ENCODE measurements around the gene ALDH16A1. TPM values are rescaled to one million over a fixed set of nuclear protein-coding genes. Genes with fewer than 3 reads are reported as not detected.

ALDH16A1 gene
- total RNA-seq, 1 donor from 2014 or later, result 14.7 TPM

- H3K4me1 Mint-ChIP-seq, result peaks cover 36% of the 10 kb centered on the region
- Histone ChIP-seq H3K27me3 (no peaks in the 10 kb centered on the region), H3K4me3 (no peak overlapping the region), H3K36me3 (no peaks in the 10 kb centered on the region), H3K9me3 (ENCODE audit: low read depth) (no peaks in the 10 kb centered on the region), H3K79me2 (ENCODE audit: low read depth) (no peaks in the 10 kb centered on the region), H2AFZ (replicated peaks) (no peak overlapping the region), H4K20me1 (ENCODE audit: low read depth) (no peaks in the 10 kb centered on the region), H3K4me1 (peaks cover 31% of the 10 kb centered on the region), H3K27ac (no peak overlapping the region), H3K9ac (no peak overlapping the region), H3K4me2 (no peak overlapping the region), H3F3A (ENCODE audit: low read depth) (peaks cover 26% of the 10 kb centered on the region)
- H3K36me3 Mint-ChIP-seq, result no peaks in the 10 kb centered on the region
- H3K4me3 Mint-ChIP-seq, result no peak overlapping the region
- H3K9me3 Mint-ChIP-seq, result no peaks in the 10 kb centered on the region
- TF ChIP-seq EZH2phosphoT487 (IDR thresholded peaks at IDR 0.05) (no peak), EZH2 (IDR thresholded peaks at IDR 0.05) (no peak), CTCF (IDR thresholded peaks at IDR 0.05) (no peak)
- H3K27me3 Mint-ChIP-seq (ENCODE audit: insufficient read depth, low read depth), result peaks cover 14% of the 10 kb centered on the region
- peak overlapping the region; percentile 0 for H3K27ac Mint-ChIP-seq
- no peak for DNase-seq (ENCODE audit: low spot score)
These were observed 45.5 kb upstream of the ALDH16A1 start for GRCh38 chr19:49407482-49408015.

- Histone ChIP-seq H3K4me2 (no peak overlapping the region), H3K4me3 (no peak overlapping the region), H3K27ac (no peak overlapping the region), H3K27me3 (no peaks in the 10 kb centered on the region), H3K36me3 (no peaks in the 10 kb centered on the region), H2AFZ (replicated peaks) (no peak overlapping the region), H3K79me2 (ENCODE audit: low read depth) (no peaks in the 10 kb centered on the region), H4K20me1 (ENCODE audit: low read depth) (no peaks in the 10 kb centered on the region), H3K9me3 (ENCODE audit: low read depth) (no peaks in the 10 kb centered on the region), H3F3A (ENCODE audit: low read depth) (peaks cover 12% of the 10 kb centered on the region), H3K4me1 (peaks cover 28% of the 10 kb centered on the region), H3K9ac (no peak overlapping the region)
- Mint-ChIP-seq H3K4me3 (no peak overlapping the region), H3K27me3 (ENCODE audit: insufficient read depth, low read depth) (peaks cover 15% of the 10 kb centered on the region), H3K4me1 (peaks cover 30% of the 10 kb centered on the region), H3K36me3 (no peaks in the 10 kb centered on the region), H3K9me3 (no peaks in the 10 kb centered on the region), H3K27ac (peak overlapping the region; percentile 67)
- DNase-seq (ENCODE audit: low spot score), result no peak
- TF ChIP-seq EZH2phosphoT487 (IDR thresholded peaks at IDR 0.05) (no peak), CTCF (IDR thresholded peaks at IDR 0.05) (no peak), EZH2 (IDR thresholded peaks at IDR 0.05) (no peak)
These were observed 44.1 kb upstream of the ALDH16A1 start for GRCh38 chr19:49408816-49409440.

GRCh38 chr19:49409441-49410029, 43.5 kb upstream of the ALDH16A1 start:
- no peaks in the 10 kb centered on the region for H3K27me3 ChIP-seq
- peaks cover 12% of the 10 kb centered on the region for H3K27me3 Mint-ChIP-seq (ENCODE audit: insufficient read depth, low read depth)
- H4K20me1 ChIP-seq (ENCODE audit: low read depth), result no peaks in the 10 kb centered on the region
- TF ChIP-seq EZH2 (IDR thresholded peaks at IDR 0.05) (no peak), EZH2phosphoT487 (IDR thresholded peaks at IDR 0.05) (no peak), CTCF (IDR thresholded peaks at IDR 0.05) (no peak)
- no peak overlapping the region for H3K27ac ChIP-seq
- no peaks in the 10 kb centered on the region for H3K9me3 Mint-ChIP-seq
- H3K4me3 Mint-ChIP-seq, result no peak overlapping the region
- H3K9me3 ChIP-seq (ENCODE audit: low read depth), result no peaks in the 10 kb centered on the region
- H3K27ac Mint-ChIP-seq, result no peak overlapping the region
- no peak overlapping the region for H3K4me2 ChIP-seq
- no peak overlapping the region for H3K4me3 ChIP-seq
- H3K36me3 Mint-ChIP-seq, result no peaks in the 10 kb centered on the region
- H3K4me1 Mint-ChIP-seq, result peaks cover 24% of the 10 kb centered on the region
- DNase-seq (ENCODE audit: low spot score), result no peak
- H3F3A ChIP-seq (ENCODE audit: low read depth), result peaks cover 6% of the 10 kb centered on the region
- H3K36me3 ChIP-seq, result no peaks in the 10 kb centered on the region
- H3K9ac ChIP-seq, result no peak overlapping the region
- H3K79me2 ChIP-seq (ENCODE audit: low read depth), result no peaks in the 10 kb centered on the region
- H3K4me1 ChIP-seq, result peaks cover 22% of the 10 kb centered on the region
- no peak overlapping the region for H2AFZ ChIP-seq (replicated peaks)

All from neural progenitor cell (in vitro differentiated cells).